Esophagus mucosa (tissue), 1 donor: Measurements from ENCODE around the gene TRIM15. TPM values are rescaled to one million over a fixed set of nuclear protein-coding genes. Genes with fewer than 3 reads are reported as not detected.

Source experiments
- ATAC-seq: fragments of 200-7000 bp; cut with Tn5 transposase; one replicate; pipeline ENCODE4 v1.9.1; 2020
- total RNA-seq: library from RNA; stranded (reverse); gene quantifications from one replicate; pipeline ENCODE4 v1.2.4, GENCODE V29; 2023
- donor health status: DM: yes; HTN: yes; CAD: no.

TRIM15 gene
- total RNA-seq, 1 donor from 2014 or later = not detected

DNA sequence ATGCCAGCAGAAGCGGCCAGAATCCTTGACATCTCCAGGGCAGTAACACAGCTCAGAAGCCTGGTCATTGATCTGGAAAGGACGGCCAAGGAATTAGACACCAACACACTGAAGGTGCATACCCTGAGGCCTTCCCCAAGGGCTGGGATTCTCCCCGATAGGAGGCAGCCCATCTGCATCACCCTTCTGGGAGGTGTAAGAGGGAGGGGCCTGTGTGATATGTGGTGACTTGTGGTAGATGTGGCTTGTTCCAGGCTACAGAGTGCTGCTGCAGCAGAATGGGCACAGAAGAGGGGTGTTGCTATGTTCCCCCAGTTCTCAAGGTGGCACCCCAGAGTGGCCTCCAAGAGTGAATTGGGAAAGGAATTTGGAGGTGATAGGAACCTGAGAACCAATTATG is 16.2 kb upstream of the TRIM15 start:
- ATAC-seq = no peak

DNA sequence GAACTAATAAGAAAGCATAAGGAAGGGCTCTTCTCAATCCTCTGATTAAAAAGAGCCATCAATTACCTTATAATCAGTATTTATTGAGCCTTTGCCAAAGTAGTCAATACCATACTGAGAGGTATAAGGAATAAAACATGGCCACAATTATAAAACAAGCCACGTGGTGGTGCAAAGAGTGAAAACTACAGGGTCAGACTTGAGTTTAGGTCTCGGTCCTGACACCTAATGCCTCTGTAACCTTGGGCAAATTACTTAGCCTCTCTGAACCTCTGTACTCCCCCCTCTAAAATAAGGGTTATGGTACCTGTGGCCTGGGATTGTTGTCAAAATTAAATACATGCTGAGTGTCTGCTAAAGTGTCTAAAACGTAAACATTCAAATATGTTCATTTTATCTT is 14.1 kb upstream of the TRIM15 start:
- ATAC-seq = no peak

GRCh38 chr6:30149858-30150550 is 13.3 kb upstream of the TRIM15 start:
- ATAC-seq = no peak

- ATAC-seq = no peak
These were observed 12.5 kb upstream of the TRIM15 start for GRCh38 chr6:30150671-30151395.

DNA sequence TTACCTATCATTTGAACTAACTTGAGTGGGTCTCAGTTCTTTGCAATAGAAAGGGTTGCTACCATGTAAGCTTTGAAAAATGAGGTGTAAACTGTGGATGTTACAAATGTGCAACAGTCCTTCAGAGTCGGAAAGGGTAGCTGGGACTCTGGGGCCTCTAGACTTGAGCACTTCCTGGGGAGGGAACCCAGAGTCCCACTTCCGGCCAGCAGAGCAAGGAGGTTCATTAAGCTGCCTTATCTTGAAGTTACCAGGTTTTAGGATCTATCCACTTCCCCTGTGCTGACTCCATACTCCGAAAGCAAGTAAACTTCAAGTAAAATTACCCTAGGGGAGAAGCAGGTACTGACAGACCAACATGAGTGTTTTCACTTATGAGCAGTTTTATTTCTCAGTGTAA is 11.8 kb upstream of the TRIM15 start:
- ATAC-seq = no peak

- ATAC-seq = no peak
These were observed 11.2 kb upstream of the TRIM15 start for GRCh38 chr6:30152016-30152673.

- ATAC-seq = no peak
These were observed 10.3 kb upstream of the TRIM15 start for GRCh38 chr6:30152910-30153610.

DNA sequence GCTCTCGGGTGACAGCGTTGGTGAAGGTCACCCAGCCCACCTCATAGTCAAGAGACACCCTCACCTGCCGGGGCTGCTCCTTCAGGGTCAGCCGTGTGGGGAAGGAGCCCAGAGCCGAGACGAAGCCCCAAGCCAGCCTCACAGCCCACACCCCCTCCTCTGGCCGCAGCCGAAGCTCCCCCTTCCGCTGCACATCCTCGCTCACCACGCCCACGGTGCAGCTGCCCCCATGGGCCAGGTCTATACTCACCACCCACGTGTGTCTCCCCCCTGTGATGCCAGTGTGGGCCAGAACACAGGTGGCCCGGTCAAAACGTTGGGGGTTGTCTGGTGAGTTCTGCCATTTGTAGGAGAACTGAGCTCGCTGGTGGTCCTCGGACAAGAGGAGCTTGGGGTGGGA is 9.3 kb upstream of the TRIM15 start:
- ATAC-seq = no peak

GRCh38 chr6:30154709-30155519 is 8.4 kb upstream of the TRIM15 start:
- ATAC-seq = peak; percentile 24

- ATAC-seq = no peak
These were observed 7.7 kb upstream of the TRIM15 start for GRCh38 chr6:30155520-30156261.

DNA sequence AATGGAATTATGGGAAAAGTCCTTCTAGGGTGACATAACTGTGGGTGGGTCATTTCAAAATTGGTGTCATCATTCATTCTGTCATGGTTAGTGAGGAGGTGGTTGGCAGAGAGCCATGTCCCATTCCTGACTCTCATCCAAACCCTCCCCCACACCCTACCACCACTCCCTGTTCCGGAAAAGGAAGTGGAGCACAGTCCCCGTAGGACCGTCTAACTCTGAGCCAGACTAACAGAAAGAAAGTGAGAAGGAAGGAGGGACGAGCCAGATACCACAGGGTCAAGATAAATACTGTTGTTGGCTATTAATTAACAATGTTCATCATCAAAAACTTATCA is 7.1 kb upstream of the TRIM15 start:
- peak; percentile 86 for ATAC-seq

- ATAC-seq = no peak
These were observed 6.6 kb upstream of the TRIM15 start for GRCh38 chr6:30156774-30157173.

- ATAC-seq = no peak
These were observed 5.8 kb upstream of the TRIM15 start for GRCh38 chr6:30157581-30157980.

GRCh38 chr6:30157999-30158398 is 5.3 kb upstream of the TRIM15 start:
- ATAC-seq = no peak

- ATAC-seq = no peak
These were observed 4.8 kb upstream of the TRIM15 start for GRCh38 chr6:30158475-30159040.

DNA sequence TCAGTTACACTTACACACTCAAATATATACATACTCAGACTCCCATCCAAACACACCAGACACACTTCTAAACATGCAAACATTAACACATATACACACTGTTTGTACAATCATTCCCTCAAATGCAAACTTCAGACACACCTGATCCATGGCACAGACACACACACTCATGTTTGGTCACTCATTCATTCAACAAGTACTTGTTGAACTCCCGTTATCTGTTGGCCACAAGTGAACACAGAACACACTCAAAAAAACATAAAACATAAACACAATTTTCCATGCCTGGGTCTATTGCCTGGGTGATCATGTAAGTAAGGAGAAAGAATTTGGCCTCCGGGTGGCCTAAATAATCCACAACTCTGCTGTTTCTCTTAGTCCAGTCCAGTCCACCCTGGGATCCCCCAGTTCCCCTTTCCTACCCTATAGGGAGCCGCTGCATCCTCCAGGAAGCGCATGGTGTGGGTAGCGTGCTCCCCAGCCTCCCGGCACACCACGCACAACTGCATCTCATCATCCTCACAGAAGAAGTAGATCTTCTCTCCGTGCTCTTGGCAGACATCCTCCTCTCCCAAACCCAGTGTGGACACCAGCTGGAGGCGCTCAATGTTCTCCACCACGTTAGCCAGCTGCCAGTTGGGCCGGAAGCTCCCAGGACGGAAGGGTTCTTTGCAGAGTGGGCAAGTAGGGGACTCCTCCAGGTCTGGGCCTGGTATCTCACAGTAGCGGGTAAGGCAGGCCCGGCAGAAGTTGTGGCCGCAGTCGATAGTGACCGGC is 3.1 kb upstream of the TRIM15 start:
- no peak for ATAC-seq

GRCh38 chr6:30160785-30161531 is 2.4 kb upstream of the TRIM15 start, which contains the start of gene TRIM10:
TRIM10 (minus strand) TSS chr6:30161211; CDS start chr6:30160858, 353 bp downstream.
- no peak for ATAC-seq

DNA sequence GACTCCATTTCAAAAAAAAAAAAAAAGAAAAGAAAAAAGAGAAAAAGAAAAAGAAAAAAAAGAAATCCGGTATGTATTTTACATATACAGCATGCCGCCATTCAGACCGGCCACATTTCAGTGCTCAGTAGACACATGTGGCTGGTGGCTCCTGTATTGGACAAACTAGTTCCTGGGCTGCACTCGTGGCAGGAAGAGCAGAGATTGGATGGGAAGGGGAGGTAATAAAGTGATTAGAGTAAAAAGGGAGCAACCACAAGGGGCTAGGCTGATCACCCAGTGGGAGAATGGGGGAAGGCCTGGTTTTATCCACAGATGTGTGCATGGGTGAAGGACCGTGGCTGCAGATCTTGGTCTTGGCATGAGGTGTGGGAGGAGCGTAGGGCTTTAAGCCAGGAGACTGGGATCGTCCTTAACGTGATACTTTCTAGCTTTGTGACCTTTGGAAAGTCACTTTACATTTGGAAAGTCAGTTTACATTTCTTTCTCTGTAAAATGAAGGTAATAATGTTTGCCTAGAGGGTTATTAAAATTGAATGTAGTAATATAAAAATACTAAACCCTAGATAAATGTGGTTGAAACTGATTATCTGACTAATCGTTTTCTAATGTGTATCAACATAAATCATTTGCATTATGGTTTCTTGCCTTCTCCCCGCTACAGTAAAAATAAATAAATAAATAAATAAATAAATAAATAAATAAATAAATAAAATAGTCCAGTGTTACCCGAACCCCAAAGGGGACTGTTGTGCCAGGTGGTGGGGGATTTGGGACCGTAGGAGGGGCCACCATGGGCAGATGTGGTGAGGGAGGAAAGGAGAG is 869 bp upstream of the TRIM15 start:
- ATAC-seq = no peak
